Measurements from ENCODE around the gene BCL3.

DNA sequence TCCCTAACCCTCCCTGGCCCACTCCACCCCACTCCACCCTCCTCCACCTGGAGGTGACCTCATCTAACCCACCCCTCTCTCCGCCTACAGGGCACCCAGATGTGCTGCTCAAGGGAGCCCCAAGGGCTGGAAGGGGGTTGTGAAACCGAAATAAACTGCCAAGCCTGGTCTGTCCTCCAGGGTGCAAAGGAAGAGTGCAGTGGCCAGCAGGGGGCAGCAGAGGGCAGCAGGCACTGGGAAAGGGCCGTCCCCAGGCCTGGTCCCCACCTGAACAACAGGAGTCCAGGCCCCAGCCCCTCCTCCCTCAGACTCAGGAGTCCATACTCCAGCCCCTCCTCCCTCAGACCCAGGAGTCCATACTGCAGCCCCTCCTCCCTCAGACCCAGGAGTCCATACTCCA lies 52.0 kb downstream of the BCL3 start:
- TF ChIP-seq POLR2A (IDR thresholded peaks at IDR 0.05): no peak
- TF ChIP-seq, protein P1, sequence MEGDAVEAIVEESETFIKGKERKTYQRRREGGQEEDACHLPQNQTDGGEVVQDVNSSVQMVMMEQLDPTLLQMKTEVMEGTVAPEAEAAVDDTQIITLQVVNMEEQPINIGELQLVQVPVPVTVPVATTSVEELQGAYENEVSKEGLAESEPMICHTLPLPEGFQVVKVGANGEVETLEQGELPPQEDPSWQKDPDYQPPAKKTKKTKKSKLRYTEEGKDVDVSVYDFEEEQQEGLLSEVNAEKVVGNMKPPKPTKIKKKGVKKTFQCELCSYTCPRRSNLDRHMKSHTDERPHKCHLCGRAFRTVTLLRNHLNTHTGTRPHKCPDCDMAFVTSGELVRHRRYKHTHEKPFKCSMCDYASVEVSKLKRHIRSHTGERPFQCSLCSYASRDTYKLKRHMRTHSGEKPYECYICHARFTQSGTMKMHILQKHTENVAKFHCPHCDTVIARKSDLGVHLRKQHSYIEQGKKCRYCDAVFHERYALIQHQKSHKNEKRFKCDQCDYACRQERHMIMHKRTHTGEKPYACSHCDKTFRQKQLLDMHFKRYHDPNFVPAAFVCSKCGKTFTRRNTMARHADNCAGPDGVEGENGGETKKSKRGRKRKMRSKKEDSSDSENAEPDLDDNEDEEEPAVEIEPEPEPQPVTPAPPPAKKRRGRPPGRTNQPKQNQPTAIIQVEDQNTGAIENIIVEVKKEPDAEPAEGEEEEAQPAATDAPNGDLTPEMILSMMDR (IDR thresholded peaks at IDR 0.05): peak; percentile 93 to 98 (median 95)

All from uterus (tissue), 2 donors.